NCI-H774 (cell line): ENCODE data around the gene SYT5.
"Not testable (repeated sequence)": the region's sequence is repeated elsewhere in the genome, so short reads cannot be mapped to it uniquely, and the experiment has no call there.

Source experiments
- DNase-seq: peaks from one replicate; lab custom pipeline; 2025; lab: John Stamatoyannopoulos, UW

The SYT5 gene

DNA sequence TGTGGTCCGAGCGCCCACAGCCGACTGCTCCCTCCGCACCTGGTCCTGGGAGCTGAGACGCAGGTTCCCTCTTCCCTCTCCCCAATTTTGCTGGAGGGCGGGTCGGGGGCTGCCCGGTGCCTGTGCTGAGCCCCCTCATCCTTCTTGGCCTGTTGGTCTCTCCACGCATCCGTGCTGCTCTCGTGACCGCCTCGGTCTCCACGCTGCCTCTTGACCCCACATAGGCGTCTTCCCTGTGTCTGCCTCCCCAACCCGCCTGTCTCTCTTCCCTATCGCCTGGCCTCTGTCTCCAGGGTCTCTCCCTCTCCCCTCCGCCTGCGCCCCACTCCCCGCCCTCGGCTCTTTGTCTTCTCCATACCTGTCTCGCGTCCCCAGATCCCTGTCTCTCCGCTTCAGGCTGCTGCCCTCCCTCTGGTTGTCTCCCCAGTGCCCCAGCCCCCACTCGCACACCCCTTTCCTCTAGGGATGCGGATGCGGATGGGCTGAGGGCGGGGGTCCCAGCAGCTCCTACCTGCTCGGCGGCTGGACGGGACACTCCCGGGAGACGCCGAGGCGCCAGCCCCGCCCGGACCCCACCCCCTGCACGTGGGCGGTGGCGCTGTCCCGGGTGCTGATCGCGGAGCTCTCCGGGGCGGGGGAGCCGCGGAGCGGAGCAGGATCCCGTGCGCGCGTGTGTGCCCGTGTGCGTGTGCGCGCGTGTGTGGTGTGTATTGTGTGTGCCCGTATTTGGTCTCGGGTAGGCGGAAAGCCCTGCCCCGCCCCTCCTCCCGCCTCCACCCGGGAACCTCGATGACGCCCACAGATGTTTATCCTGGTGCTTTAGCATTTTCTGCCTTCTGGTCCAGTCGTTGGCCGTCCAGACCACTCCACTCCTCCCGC lies at the start of gene SYT5:
Gene SYT5 (minus strand): TSS at position 684 of the 879 bp plus-strand sequence. CDS start 1,248 bp downstream, outside the sequence.
- no peak for DNase-seq

DNA sequence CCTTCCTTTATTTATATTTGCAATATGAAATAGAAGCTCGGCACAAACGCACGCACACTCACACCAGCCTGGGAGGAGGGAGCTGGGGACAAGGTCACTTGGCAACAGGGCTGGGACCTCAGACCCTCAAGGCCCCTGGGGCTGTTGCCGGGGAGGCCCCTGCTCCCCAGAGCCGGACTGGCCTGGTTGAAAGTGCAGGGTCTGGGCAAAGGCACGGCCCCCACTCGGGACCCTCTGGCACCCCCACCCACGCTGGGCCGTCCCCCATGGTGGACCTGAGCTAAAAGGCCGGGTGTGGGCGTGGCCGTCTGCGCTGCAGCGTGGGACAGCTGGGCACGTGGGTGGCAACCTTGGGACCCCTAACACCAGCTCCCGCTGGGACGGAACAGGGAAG lies 49.7 kb upstream of the SYT5 start:
- no peak for DNase-seq

DNA sequence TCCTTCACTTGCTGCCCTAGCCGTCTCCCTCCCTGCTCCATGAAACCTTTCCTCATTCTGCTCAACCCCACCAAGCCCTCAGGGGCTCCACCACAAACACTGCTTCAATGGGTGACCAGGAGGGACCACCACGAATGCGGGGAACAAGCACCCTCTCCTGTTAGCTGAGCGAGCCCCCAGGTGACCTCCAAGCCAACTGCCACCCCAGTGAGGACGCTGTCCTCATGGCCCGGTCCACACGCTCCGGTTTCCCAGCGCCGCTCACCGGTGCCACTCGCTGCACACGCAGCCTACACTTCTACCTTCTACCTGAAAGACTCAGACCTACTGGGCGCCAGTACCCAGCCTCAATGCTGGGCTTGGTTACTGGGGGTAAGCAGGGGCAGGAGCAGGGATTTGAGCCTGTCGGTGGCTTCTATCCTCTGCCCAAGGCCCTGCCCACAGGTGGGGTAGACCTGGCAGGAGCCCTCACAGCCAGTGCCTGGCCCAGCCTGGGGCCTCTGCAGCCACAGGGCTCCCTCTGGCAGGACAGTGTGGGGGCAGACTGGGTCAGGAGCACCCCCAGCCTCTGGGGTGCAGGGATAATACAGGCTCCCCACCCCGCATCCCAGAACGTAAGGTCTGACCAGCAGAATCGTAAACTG lies 49.2 kb upstream of the SYT5 start:
- DNase-seq, result no peak

DNA sequence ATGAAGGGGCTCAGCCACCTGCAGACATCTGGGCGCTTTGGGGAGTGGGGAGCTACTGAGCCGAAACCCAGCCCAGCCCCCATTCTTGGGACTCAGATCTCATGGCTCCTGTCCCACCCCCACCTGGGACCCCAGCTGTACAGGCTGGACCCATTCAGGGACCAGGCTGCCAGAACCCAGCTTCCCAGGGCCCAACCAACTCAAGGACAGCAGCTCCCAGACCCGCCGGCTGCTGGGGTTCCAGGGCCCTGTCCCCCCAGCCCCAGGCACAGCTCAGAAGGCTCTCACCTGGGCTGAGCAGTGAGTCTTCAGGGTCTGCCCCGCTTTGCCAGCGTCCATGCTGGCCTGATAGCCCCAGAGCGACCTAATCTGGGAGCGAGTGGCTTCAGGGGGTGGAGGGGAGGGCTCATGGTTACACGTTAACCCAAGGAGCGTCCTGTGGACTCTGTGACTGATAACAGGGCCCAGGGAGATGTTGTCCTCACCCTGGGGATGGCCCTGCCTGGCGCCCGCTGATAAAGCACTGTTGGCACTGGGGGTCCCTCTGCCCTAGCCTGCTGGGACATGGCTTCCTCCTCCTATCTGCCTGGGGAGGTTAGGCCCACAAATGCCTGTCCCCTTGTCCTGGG lies 48.4 kb upstream of the SYT5 start, which contains the start of gene TMEM86B:
Gene TMEM86B (minus strand): TSS at position 361 of the 629 bp plus-strand sequence. CDS start 22 bp downstream, at position 339.
- no peak for DNase-seq

DNA sequence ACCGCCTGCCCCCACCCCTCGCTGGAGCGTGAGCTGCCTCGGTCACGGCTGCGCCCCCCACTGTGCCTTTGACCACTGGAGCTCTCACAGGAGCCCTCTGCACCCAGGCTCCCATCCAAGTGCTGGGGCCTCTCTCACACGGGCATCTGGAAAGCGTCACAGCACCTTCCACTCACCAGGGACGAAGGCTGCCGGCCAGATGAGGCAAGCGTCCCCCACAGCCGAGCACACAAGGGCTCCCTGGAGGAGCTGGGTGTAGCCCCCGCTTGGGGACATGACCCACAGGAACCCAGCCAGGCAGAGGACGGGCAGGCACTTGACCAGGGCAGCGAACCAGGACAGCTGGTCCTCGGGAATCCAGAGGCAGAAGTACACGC lies 47.9 kb upstream of the SYT5 start:
- DNase-seq, result no peak

DNA sequence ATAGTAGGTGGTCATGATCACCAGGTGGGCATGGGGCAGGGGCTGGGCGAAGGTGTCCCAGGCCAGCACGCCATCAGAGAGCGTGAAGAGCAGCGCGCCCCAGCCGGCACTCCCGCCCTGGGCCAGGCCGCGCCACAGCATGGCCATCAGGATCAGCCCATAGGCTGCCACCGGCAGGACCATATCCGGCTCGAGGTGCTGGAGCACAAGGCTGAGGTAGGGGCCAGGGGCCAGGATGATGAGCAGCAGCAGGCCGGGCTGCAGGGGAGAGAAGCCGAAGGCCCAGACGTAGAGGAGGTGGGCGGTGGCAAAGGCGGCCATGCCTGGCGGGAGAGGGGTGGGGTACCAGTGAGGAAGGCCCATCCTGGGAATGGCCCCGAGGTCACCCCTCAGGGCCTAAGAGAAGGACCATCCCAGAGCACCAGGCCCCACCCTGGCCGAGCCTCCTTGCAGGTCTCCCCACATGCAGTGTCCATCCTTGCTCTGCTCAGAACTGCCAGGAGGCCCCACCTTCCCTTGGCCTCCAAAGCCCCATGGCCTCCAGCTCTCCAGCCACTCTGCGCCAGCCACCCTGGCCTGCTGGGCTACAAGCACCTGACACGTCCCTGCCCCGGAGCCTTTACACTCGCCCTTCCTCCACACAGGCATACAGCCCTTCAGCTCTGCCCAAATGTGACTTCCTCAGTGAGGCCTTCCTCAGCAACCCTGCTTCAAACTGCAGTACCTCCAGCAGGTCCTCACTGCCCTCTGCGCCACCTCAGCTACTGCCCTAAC lies 47.3 kb upstream of the SYT5 start:
- no peak for DNase-seq

DNA sequence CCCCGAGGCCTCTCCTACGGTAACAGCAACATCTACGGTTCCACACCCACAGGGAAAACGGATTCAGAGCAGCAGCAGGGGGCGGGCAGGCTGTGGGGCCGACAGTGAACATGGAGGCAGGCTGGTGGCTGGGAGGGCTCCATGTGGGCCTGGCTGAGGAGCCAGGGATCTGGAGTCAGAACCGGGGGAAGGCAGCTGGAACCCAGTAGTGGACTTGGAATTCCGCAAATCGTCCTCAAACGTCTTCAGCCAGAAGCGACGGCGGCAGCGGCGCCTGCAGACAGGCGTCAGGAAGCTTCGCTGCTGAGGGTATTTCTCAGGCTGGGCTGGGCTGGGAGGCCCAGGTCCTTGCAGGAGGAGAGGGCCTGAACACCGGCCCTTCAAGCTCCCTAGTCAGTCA lies 46.7 kb upstream of the SYT5 start:
- no peak for DNase-seq

DNA sequence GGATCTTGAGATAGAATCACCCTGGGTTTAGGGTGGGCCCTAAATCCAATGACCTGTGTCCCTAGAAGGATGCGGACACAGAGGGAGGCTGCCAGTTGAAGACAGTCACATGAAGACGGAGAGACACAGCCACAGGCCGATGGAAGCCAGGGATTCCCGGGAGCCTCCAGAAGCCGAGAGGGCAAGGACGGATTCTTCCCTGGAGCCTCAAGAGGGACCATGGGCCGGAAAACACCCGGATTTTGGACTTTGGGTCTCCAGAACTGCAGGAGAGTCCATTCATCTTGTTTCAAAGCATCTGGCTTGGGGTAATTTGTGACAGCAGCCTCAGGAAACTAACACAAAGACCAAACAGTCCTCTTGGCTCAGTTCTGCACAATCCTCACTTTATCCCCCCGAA lies 46.2 kb upstream of the SYT5 start:
- DNase-seq, result no peak

DNA sequence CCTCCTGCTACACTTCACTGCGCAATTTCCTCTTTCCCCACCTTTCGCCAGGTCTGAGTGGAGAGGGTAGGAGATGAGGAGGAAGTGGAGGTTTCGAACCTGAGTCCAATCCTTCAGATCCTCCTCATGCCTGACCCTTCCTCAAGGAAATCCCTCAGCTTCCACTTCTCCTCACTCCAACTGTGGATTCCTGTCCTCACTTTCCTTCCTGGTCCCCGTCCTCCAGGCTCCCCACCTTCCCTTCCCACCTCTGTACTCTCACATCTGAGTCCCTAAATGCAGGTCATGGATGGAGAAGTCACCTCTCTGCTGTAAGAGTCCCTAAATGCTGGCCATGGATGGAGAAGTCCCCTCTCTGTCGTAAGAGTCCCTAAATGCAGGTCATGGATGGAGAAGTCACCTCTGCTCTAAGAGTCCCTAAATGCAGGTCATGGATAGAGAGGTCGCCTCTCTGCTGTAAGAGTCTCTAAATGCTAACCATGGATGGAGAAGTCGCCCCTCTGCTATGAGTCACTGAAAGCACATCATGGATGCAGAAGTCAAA lies 45.4 kb upstream of the SYT5 start:
- DNase-seq, result no peak

DNA sequence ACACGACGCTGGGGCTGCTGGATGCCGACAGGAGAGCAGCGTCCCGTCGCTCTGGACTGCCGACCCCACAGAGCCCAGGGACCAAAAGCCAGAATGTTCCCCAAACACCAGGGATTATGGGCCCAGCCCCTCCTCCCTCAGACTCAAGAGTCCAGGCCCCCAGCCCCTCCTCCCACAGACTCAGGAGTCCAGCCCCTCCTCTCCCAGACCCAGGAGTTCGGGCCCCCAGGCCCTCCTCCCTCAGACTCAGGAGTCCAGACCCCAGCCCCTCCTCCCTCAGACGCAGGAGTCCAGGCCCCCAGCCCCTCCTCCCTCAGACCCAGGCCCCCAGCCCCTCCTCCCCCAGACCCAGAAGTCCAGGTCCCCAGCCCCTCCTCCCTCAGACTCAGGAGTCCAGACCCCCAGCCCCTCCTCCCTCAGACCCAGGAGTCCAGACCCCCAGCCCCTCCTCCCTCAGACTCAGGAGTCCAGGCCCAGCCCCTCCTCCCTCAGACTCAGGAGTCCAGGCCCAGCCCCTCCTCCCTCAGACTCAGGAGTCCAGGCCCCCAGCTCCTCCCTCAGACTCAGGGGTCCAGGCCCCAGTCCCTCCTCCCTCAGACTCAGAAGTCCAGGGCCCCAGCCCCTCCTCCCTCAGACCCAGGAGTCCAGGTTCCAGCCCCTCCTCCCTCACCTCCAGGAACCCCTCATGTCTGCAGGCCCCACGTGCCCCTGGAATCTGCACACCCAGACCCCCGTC lies 44.8 kb upstream of the SYT5 start:
- DNase-seq, result not testable (repeated sequence)

DNA sequence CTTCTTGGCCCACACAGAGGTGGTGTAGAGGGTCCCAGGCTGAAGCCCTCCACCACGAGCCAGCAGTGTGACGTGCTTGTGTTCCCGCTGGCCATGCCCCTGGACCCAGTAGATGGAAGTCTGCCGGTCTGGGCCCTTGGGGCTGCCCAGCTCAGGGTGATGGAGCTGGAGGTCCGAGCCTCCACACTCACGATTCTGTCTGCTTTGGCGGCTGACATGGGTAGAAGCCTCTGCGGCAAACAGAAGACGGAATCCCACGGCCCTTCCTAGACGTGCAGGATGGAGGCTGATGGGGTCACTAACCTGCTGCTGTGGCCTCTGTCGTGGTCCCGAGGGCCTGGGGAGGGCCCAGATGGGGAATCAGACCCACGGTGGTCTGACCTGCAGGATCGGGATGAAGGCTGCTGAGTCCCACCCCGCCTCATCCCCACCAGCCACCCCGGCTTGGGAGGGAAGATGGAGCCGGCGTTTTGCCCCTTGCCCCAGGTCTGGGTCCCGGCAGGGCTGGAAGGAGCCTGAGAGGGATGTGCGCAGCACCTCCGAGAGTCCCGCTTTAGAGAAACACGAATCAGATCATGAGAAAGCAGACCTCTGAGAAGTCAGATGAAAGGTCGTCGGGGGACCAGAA lies 44.1 kb upstream of the SYT5 start:
- DNase-seq, result no peak

DNA sequence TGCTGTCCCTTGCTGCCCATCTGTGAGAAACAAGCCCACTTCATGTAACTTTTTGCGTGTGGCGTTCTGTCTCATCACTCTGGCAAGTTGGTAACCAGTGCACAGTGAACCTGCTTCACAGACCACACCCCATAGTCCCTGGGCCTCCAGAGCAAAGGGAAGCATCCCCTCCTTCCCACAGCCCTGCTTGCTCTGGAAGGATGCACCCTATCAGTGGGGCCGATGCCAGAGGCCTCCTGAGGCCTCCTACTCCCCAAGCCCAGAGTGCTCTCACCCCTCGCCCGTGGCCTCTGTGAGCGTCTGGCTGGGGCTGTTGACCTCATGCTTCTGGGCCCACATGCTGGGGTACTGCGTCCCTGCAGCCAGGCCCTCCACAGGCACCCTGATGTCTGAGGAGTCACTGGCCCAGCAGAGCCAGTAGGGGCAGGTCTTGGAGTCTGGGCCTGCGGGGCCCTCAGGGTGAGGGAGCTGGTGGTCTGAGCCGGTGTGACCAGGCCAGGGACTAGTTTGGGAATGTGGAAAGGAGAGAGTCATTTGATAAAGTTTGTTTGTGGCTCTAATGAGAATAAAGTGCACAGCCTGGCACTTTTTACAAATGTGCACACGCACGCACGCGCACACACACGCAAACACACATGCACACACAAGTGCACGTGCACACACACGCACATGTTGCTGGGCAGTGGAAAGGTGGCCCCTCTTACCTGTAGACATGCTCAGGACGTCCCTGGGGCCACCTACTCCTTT lies 43.4 kb upstream of the SYT5 start:
- no peak for DNase-seq

DNA sequence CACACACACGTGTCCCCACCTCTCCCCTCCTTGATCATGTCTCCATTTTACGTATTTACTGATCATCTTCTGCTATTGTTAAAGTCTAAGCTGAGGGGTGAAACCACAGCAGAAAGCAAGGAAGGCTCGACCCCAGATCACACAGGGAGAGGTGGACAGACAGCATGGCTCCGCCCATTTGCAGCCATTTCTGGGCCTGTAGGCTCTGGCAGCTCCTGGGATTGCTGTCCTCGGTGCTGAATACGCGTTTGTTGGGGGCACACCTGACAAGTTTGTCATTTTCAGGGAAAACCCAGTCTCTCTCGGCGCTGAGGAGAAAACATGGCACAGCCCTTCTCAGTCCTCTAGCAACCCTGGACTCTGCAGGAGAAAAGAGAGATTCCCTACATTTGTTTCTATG lies 40.4 kb upstream of the SYT5 start:
- no peak for DNase-seq

DNA sequence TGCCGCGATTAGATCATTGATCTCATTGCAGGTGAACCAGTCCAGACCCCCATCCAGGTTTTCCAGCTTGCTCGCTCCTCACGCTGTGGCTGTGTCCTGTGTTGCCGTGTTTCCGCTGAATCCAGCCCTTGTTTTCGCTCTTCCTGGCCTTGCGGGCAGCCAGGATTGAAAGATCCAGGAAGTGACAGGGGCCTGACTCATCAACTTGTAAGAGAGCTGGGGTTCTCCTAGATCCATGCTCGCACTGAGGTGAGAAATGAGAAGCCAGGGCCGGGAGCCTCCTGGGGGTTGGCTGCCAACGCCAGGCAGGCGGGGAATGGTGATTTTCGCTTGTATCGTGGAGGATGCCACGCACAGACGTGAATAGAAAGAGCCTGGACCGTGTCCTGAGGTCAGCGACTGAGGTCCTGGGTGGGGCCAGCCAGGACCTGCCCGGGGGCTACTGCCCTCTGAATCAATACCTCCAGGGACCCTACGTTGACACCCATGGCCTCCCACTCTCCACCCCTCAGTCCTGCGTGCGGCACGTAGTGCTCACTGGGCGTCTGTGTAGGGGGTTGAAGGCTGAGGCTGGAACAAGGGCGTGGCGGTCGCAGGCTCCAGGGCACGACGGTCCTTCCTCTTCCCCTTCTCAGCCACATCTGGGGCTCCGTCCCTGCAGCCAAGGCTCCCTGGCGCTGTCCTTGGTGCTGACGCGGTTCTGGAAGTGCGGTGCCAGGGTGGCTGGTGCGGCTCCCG lies 36.5 kb upstream of the SYT5 start:
- DNase-seq, result peak; percentile 94

DNA sequence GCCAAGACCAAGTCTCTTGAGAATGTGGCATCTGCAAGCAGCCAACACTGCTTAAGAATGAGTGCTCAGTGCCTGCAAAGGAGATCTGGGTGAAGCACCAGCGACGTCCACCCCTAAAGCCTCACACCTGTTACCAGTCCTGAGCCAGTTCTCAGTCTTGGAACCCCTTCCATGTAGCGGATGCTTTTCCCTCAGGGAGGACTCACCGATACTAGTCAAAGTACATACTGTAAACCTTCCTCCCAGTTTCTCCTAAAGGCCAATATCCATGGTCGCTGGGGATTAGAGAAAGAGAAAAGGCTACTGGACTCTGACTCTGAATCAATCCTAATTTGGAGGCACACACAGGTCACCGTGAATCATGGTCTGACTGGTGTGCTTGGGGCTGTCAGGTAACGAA lies 33.5 kb upstream of the SYT5 start:
- no peak for DNase-seq

DNA sequence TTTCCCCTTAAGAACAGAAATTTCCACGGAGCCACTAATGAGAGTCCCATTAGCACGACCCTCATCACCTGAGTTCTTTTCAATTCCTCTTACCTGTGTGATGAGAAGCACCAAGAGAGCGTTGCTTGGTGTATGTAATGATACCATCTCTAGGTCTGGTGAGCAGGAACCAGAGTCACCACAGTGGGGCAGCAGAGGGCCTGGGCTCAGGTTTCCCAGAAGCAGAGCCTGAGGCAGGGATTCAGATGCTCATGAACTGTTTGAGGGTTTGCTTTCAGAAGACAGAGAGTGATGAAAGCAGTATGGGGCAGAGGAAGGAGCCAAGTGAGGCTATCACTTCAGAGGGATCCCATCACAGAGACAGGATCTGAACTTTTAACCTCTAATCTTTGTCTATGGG lies 32.4 kb upstream of the SYT5 start:
- DNase-seq, result peak; percentile 28

DNA sequence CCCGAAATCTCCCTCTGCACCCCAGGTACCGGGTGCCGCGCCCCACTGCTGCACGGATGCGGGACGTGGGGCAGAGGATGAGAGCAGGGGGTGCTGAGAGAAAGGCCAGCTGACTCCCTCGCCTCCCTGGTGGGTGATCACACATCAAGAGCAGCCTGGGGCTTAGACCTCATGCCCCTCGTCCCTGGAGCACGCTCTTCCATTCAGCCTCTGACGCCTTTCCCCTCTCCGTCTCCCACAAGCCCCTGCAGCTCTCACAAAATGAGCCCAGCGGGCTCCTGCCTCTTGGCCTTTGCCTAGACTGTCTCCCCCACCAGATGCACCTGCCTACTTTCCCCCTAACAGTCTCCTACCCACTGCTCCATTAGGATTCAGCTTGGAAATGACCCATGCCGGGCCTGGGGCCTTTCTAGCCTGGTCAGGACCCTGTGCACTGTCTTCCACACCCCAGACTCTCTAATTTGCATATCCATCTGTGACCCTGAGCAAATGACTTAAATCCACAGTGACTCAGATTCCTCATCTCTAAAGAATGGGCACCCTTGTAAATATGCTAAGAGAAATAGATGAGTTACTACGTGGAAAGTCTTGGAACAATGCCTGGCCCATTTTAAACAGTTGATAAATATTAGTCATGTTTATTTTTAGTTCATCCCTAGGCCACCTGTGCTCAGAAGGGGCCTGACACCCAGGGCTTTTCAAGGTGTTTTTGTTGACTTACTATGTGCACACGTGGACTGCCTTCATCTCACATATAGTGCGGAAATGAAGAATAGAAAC lies 29.8 kb upstream of the SYT5 start:
- DNase-seq, result peak; percentile 89

DNA sequence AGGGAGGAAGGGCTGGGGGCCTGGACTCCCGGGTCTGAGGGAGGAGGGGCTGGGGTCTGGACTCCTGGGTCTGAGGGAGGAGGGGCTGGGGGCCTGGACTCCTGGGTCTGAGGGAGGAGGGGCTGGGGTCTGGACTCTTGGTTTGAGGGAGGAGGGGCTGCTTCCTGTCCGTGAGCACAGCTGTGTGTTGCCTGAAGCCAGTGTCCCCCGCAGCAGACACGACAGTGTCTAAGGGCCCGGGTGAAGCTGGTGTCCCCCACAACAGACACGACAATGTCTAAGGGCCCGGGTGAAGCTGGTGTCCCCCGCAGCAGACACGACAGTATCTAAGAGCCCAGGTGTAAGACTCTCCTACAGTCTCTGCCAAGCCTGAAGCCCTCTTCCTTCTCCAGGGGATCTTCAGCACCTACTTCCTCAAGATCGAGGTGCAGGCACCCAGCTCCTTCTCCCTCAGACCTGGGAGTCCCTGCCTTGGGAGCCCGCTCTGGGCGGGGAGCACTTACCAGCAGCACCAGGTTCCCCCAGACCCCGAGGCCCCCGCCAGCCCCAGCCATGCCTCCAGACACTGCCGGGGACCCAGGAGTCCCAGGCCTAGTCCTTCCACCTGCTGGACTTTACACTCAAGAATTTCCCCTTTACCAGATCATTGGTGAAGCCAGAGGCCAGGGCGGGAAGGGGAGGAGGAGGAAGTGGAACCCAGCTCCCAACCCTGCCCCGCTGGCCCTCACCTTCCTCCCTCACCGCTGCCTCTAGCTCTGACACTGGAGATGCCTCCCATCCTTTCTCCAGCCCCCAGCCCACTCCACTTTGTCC lies 29.0 kb upstream of the SYT5 start, which contains the start of gene PTPRH:
Gene PTPRH (minus strand): TSS at position 622 of the 813 bp plus-strand sequence. CDS start 68 bp downstream, at position 554.
- DNase-seq, result no peak
